Stimulated activated CD4-positive, alpha-beta T cell treated with anti-CD3 and anti-CD28 coated beads, Interleukin-2, amount 100 ng/mL, for 24 hours (primary cell): Measurements from ENCODE around the gene PIK3R5.
"Not testable (repeated sequence)": the region's sequence is repeated elsewhere in the genome, so short reads cannot be mapped to it uniquely, and the experiment has no call there.

Experiments
- DNase-seq, 2 donors: peaks; one replicate each; pipeline ENCODE4 v3.0.0-alpha.2; 2020

Gene PIK3R5, protein sequence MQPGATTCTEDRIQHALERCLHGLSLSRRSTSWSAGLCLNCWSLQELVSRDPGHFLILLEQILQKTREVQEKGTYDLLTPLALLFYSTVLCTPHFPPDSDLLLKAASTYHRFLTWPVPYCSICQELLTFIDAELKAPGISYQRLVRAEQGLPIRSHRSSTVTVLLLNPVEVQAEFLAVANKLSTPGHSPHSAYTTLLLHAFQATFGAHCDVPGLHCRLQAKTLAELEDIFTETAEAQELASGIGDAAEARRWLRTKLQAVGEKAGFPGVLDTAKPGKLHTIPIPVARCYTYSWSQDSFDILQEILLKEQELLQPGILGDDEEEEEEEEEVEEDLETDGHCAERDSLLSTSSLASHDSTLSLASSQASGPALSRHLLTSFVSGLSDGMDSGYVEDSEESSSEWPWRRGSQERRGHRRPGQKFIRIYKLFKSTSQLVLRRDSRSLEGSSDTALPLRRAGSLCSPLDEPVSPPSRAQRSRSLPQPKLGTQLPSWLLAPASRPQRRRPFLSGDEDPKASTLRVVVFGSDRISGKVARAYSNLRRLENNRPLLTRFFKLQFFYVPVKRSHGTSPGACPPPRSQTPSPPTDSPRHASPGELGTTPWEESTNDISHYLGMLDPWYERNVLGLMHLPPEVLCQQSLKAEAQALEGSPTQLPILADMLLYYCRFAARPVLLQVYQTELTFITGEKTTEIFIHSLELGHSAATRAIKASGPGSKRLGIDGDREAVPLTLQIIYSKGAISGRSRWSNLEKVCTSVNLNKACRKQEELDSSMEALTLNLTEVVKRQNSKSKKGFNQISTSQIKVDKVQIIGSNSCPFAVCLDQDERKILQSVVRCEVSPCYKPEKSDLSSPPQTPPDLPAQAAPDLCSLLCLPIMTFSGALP

DNA sequence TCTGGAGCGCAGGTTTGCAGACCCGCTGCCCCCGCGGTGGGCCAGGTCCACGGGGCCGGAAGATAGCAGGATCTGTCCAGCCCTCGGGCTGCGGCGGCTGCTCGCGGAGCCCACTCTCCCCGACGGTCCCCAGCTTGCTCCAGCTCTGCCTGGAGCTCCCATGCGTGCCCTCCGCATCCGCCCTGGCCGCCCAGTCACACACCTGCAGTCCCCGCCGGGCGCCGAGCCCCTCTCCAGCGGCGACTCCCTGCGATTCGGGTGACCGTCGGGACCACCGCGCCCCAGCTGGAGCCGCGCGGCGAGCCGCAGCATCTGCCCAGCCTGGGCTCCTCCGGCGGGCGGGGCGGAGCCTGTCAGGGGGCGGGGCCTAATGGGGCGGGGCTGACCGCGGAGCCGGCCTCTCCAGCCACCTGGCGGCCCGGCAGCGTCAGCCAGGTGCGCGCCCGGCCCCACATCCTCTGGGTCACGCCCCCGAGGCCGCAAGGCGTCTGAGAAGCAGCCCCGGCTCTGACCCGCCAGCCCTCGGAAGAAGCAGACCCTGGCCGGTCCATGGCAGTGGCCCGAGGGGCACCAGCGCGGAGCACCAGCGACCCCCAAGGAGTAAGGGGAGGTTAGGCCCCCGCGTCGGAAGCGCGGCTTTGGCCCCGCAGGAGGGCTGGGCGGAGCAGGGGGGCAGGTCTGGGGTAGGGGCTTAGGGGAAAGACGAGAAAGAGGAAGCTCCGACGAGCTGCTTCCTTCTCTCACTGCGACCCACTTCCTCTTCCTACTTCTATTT lies at the start of gene PIK3R5:
TSS of gene PIK3R5 (minus strand) at position 314 of the 775 bp plus-strand sequence. CDS start 54,213 bp downstream, outside the sequence.
- DNase-seq: peak; percentile 74 to 81

DNA sequence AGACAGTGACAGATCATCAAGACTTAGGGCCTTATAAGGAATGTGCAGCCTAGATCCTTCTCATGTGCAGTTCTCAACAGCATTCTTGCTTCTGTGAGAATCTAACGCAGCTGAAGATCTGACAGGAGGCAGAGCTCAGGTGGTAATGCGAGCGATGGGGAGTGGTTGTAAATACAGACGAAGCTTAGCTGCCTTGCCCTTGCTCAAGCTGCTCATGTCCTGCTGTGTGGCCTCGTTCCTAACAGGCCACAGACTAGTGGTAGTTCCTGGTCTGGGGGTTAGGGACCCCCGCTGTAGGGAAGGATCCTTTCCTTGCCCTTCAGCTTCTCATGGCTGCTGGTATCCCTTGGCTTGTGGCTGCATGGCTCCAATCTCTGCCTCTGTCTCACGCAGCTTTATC lies 45.5 kb upstream of the PIK3R5 start:
- no peak for DNase-seq

DNA sequence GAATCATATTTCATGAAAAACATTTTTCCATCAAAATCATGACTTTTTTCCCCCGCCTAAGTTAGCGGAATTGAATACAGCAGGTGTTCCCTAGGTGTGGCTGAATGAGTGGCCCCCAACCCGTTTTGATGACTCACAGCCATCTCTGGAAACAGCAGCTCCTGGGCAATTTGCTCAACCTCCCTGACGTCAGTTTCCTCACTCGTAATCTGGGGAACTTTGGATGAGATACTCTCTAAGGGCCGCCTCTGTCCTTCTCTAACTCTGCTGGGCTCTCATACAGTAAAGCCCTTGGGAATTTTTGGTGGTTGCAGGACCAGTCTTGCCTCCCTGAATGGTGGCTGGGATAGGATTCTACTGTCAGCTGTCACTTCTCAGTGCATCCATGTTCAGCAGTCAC lies 44.2 kb upstream of the PIK3R5 start:
- DNase-seq: no peak

DNA sequence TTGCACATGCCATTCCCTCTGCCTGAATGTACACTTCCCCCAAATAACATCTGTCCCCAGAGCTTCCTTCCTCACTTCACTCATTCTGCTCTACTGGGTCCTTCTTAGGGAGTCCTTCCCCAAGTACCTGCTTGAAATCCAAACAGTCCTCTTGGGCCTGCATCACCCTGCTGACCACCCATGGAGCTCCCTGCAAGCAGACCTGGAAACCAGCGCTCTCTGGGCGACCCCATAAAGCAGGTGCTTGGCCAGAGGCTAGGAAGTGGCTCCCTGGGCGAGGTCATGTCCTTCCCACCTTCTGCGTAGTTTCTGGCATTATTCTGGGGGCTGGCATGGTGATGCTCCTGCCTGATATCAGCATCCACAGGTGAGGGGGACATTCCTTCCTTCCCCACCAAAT lies 43.6 kb upstream of the PIK3R5 start:
- no peak for DNase-seq

DNA sequence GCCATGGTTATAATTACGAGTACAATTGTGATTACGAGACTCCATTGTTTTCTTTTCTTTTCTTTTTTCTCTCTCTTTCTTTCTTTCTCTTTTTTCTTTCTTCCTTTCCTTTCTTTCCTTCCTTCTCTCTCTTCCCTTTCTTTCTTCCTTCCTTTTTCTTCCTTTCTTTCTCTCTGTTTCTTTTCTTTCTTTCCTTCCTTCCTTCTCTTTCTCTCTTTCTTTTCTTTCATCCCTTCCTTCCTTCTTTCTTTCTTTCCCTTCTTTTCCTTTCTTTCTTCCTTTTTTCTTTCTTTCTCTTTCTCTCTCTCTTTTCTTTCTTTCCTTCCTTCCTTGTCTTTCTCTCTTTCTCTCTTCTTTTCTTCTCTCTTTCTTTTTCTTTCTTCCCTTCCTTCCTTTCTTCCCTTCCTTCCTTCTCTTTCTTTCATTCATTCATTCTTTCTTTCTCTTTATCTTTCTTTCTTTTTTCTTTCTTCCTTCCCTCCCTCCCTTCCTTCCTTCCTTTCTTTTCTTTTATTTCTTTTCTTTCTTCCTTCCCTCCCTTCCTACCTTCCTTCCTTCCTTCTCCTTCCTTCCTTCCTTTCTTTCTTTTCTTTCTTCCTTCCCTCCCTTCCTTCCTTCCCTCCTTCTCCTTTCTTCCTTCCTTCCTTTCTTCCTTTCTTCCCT lies 41.7 kb upstream of the PIK3R5 start:
- no peak for DNase-seq

DNA sequence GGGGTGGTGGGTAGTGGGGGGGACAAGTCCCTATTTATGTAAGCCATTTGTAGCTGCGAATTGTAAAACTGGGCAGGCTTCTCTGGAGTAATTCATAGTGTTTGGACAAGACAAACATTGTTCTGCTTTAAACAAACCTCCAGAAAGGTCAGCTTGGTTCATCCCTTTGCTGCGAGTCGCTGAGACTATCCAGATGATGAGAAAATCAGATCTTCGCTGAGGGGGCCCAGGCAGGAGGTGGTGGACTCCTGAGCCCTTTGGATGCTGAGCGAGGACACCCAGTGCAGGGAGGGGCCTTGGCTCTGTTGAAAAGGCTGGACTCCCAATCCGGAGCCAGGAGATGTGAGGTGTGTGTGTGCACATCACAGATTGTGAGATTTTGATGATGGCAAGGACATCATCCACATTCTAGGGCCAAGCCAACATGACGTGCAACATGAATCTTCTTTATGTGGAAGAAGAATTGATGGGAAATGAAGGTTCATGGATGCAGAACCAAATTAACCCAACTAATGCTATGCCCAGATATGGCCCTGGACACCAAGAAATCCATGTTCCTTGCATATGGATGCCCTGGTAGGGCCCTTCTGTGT lies 40.8 kb upstream of the PIK3R5 start:
- no peak for DNase-seq

DNA sequence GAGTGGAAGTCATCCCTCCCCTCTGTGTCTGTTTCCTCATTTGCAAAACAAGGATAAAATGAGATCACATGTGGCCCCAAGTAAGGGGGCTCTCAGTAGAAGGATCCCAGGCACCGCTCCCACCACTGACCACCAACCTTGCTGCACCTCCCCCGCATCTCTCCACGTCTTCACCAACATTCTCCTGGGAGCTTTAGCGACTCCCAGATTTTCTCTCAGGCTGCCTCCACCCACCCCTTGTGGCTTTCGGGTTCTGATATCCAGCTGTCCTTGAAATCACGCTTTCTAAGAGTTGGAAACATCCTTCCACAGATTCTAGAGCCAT lies 39.4 kb upstream of the PIK3R5 start:
- no peak for DNase-seq

DNA sequence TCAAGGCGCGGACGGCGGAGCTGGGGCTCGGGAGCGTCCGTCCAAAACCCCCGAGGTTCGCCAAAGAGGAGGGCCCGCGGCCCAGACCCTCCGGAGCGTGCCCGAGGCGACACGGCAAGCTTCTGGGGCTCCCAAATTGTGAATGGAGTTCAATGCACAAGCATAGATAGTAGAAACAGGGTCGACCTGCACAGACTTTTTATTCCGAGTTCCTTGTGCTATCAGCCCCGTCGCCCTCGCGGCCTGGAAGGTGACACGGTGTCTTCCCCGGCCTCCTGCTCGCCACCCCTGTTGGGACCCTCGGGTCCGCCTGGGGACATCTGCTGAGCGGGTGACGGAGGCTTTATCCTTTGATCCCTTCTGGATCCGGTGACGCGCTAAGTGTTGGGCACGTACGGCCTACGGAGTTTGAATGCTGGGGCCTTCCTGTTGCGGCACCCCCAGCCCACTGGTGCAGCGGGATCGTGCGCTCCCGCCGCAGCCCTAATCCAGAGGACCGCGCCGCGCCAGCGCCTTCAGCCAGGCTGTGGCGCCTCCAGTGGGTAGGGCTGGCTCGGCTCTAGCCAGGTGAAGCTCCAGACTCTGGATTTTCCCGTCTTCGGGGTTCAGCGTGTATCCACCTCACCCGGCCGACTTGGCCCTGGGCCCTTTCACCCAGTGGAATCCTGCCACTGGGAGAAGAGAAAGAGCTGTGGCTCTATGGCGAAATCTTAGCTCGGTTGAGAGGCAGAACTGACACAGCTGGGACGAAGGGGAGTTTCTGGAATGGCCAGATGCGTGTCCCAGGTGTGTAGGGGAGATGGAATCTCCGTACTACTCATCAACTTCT lies 38.8 kb upstream of the PIK3R5 start:
- DNase-seq: no peak

DNA sequence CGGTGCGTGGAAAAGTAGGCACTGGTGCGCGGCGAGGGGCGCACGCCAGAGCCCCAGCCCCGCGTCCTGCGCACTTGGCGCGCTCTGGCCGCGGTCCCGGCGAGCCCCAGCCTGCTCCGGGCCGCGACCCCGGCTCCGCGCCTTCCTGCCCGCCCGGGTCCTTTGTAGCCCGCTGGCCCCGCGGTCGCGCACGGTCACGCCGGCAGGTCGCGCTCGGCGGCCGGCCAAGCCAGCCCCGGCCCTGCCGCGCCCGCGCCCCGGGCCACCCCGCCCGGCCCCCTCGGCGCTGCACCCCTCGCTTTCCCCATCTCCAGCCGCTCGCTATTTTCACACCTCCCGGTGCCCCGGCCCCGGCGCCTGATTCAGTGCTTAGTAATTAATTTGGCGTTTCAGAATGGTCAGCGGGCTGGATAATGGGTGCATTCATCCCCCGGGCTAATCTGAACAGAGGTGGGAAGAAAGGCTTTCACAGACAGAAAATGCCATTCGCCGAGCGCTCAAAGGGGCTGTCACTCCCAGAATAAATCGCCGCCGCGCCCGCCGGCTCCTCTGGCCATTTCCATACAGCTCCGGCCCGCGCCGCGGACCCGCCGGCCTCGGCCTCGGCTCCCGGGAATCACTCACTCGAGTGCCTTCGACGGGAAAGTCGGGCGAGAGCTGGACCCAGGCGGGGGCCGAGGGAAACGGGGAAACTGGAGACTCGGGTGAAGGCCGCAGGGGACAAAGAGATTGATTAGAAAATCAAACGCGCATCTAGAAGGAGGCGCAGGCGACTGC lies 38.0 kb upstream of the PIK3R5 start:
- no peak for DNase-seq

DNA sequence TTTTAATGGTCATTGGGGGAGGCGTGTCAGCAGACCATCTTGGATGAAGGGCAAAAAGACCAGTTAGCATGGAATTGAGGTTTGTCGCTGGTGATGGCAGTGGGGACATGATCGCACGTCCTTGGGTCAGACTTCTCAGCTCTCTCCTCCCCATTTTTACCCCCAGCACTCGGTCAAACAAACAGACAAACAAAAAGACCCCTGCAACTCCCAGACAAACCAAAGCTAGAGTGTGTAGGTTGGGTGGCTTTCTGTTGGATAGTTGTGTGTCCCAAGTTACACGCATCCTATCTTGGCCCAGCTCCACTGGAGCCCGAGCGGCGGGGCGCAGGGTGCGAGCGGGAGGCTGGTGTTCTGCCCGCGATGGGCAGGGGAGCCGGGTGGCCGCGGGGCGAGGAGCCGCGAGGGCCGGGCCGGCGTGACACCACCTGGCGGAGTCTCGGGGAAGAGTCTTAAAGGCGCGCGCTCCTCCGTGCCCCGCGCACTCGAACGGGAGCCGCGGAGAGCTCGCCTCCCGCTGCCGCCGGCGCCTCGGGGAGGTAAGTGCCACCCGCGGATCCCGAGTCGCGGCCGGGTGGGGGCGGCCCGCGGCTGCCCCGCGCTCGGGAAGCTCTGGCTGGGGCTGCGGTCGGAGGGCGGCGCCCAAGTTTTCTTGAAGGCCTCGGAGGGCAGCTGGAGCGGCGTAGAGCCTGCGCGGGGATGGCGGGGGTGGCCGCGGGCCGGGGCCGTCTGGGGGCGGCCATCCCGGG lies 37.3 kb upstream of the PIK3R5 start:
- DNase-seq: peak; percentile 39 to 58

DNA sequence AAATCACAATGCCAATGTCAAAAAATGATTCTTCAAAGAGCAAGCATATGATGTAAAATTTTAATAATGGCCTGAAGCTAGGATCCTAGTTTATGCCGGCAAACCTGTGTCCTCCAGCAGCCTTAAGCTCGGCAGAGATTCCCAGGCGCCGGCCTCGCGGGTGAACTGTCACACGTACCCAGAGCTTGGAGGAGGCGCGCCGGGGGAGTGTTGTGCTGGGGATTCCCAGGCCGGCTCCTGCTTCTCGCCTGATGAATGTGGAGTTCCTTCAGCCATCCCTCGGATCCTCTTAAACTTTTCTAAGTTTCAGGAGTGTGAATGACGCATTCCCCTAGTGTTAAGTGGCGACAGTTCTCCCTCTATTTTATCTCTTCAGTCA lies 36.7 kb upstream of the PIK3R5 start:
- DNase-seq: no peak

DNA sequence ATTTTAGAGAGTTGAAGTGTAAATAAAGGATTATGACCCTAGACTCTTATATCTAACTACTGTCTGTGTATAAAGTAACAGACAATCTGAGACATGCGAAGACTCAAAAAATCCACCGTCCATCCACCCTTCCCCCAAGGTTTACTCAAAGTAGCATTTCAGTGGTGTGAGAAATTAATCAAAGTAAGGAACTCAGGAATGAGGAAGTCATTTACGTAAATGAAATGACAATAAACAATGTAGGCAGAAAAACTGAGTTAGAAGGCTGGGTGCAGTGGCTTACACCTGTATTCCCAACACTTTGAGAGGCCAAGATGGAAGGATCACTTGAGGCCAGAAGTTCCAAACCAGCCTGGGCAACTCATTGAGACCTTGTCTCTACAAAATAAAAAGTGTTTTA lies 36.1 kb upstream of the PIK3R5 start:
- DNase-seq: no peak

DNA sequence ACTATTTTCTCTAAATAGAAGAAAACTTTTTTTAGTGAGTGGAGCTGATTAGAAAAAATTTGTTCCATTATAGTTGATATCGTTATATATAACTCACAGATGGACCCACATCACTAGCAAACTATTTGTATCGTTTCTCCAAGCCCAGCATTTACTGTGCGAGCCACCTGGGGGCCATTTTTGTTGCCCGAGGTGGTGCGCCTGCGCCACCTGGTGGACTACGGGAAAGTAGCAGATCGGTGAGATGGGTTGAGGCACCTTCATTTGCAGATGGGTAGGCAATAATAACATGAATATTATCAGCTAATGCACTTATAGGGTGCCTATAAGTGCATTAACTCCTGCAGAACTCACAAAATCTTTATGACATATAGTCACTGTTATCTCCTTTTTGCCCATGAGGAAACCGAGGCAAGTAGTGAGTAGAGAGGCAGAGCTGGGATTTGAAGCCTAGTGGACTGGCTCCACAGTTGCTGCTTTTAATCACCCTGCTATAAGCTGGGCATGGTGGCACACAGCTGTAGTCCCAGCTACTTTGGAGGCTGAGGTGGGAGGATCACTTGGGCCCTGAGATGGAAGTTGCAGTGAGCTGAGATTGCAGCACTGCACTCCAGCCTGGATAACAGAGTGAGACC lies 32.6 kb upstream of the PIK3R5 start:
- peak; percentile 82 to 84 for DNase-seq

DNA sequence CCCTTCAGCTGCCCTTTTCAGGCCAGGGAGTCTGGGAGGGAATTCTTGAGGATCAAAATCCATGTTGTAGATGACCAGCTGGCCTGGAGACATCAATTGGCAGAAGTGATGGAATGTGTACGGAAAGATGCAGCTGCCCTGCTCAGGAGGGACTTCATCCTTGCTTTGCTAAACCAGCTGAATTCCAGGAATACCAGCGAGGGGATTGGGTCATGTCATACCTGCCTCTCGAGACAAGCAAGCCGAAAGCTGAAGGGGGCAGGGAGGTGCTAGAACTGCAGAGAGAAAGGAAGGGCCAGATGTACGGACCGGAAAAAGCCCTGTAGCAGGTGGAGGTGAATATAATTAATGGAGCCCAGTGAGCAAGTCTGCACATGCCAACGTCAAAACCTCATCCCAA lies 30.2 kb upstream of the PIK3R5 start:
- no peak for DNase-seq

DNA sequence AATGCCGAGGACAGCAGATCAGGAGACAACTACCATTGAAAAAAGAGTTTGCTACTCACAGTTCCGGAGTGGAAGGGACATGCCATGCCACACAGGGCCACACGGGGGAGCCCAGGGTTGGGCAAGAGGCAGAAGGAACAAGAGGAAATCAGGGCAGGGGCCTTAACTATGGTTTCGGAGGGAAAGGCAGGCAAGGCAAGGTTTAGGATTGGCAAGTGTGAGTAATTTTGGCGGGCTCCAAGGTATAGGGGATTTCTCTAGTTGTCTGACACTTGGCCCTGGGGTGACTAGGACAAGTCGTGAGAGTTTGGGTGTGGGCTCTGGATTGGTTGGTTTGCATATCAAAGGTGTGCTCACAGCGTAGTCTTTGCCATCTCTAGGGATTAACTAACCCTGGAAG lies 28.8 kb upstream of the PIK3R5 start:
- DNase-seq: peak; percentile 79 to 83

DNA sequence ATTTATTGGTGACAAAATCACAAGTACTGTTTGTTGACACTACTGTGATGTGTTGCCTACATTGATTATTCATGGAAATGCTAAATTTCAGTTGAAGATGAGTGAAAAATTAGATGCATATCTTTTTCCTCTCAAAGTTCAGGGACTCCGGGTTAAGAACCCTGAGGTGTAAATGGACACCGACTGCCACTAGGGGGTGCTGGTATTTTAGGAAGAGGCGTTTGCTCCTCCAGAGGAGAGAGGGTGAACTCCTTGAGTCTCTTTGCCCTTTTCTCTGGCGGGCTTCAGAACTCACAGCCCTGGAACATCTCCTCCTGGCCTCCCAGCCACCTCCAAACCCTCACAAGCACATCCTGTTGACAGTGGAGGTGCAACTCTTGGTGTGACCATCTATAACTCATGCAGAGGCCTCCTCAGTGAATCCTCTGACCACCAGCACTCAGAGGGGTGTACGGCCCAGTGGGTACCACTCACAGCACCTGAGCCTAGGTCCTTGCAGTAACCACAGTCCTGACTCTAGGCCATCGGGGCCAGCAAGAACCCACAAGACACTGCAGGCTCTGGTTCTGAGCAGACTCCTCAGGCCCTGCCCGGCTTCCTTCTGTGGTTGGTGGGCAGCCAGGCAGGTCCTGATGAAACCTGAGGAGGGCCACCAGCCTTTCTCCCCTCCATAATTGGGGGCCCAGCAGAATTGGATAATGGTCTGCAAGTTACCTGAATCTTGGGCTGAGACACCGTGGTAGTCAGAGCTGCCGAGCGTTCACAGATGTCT lies 26.2 kb upstream of the PIK3R5 start:
- peak; percentile 70 to 79 for DNase-seq

DNA sequence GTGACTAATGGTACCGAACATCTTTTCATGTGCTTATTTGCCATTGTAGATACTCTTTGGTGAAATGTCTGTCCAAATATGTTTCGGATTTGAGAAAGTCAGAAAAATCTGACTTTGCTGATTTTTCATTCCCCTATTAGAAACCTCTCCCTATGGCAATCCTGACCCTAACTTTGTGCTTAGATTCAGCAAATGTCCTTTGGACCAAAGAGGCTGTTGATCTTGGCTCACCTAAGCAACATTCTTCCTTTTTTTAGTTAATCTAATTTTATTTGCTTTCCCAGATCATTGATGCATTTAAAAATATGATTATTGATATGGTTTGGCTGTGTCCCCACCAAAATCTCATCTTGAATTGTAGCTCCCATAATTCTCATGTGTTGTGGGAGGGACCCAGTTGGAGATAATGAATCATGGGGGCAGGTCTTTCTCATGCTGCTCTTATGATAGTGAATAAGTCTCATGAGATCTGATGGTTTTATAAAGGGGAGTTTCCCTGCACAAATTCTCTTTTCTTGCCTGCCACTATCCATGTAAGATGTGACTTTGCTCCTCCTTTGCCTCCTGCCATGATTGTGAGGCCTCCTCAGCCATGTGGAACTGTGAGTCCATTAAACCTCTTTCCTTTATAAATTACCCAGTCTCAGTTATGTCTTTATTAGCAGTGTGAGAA lies 22.9 kb upstream of the PIK3R5 start:
- DNase-seq: not testable (repeated sequence)

DNA sequence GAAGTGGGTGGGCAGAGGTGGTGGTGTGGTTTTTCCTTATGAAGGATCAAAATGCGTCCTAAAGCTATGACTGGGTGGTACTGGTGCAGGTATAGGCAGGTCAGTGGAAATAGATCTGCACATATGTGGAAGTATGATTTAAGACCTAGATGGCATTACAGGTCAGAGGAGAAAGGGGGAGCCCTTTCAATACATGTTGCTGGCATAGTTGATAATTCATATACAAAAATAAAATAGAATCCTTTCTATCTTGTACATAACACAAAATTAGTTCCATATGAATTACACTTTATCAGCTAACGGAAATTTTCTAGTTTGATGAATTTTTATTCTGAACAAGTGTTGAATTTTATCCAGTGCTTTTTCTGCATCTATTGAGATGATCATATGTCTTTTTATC lies 20.8 kb upstream of the PIK3R5 start:
- no peak for DNase-seq
